Measurements from ENCODE around the gene FAM25G.
"Not testable (repeated sequence)": the region's sequence is repeated elsewhere in the genome, so short reads cannot be mapped to it uniquely, and the experiment has no call there.

FAM25G gene

DNA sequence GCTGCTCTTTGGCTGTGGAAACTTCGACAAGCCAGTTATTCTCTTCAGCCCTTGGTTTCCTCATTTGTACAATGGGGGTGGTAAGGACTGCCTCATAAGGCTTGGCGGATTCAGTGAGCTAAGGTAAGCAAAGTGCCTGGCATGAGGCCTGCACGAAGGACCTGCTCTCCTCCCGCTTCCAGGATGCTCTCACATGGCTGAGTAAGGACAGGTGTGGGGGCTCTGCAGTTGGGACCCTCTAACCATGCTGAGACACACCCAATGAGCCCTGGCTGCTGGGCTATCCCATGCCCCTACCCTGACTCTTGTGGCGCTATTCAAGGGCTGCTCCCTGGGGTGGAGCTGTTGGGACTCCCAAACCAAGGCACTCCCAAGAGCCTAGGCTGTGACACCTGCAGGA lies 16.4 kb downstream of the FAM25G start:
- DNase-seq; H3K36me3 ChIP-seq; H3K27me3 ChIP-seq; H3K9me3 ChIP-seq; H3K4me3 ChIP-seq; H3K4me1 ChIP-seq; intact Hi-C loops (cut with DNase I; ENCODE audit: low total_unique reads); H3K27ac ChIP-seq: not testable (repeated sequence)

DNA sequence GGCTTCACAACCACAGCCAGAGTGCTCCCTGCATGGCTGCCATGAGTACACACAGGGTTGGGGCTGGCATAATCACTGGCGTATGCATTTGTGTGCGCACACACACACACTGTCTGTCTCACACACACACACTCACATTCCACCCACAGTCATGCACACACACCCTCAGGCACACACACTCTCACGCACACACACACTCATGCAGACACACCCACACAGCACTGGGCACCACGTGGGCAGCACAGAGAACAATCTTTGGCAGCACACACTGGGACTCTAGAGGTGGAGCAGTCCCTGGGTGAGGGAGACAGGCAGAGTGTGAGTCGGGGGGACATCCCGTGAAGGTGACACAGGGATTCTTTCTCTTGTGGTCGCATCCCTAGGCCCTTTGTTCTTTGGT lies 18.0 kb downstream of the FAM25G start:
- H3K4me3 ChIP-seq; H3K27me3 ChIP-seq; H3K27ac ChIP-seq; H3K9me3 ChIP-seq; H3K36me3 ChIP-seq; H3K4me1 ChIP-seq; intact Hi-C loops (cut with DNase I; ENCODE audit: low total_unique reads); DNase-seq: not testable (repeated sequence)

GRCh38 chr10:47472647-47473046 lies 18.9 kb downstream of the FAM25G start:
- H3K9me3 ChIP-seq; H3K27me3 ChIP-seq; DNase-seq; H3K4me3 ChIP-seq; H3K4me1 ChIP-seq; intact Hi-C loops (cut with DNase I; ENCODE audit: low total_unique reads); H3K27ac ChIP-seq; H3K36me3 ChIP-seq: not testable (repeated sequence)

DNA sequence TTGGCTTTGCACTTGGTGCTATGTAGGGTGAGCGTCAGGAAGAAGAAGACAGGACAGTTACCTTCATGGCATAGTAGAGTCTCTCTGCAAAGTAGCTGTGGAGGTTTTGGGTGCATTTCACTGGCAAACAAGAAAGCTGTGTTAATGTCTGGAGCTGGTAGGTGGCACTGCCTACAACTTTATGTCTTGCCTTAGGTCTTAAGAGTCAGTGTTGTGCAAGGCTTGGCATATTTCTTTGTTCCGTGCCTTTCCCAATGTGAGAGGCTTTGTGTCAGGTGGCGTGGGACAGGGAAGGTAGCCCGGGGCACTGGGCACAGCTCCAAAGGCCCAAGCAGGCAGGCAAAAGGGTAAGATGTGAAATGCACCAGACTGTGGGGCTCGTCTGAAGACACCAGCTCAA lies 19.4 kb downstream of the FAM25G start:
- DNase-seq; H3K9me3 ChIP-seq; H3K4me1 ChIP-seq; intact Hi-C loops (cut with DNase I; ENCODE audit: low total_unique reads); H3K27me3 ChIP-seq; H3K27ac ChIP-seq; H3K4me3 ChIP-seq; H3K36me3 ChIP-seq: not testable (repeated sequence)

DNA sequence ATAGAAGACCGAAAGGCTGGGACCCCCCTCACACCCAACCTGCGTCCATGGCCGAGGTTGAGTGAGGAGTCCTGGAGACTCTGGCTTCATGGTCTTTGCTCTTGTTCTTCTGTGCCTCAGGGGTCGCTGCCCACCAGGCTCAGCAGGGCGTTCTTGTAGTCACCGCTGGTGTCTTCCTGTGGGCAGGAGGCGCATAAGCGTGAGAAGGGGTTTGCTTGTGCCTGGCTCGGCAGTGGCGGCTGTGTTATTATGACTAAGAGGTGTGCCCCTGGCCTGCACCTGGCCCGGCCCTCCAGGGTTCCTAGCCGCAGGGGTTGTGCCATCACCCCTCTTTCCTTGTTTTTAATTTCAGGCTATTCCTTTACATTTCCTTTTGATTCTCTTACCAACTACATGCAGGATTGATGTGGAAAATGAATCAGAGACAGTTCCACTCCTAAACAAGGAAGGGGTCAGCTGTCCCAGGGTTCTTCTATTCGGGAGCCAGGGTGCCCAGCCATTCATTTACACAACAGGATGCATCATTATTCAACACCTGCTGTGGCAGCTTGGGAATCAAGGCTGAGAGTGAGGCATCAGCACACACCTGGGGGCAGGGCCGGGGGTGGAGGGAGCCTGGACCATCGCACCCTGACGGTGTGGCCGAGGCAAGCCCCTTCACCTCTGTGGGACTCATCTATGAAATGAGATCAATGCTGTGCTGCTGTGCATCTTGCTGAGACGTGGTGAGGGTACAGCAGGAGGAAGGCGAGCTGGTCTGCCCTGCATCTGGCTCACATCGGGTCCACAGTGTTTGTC lies 22.6 kb downstream of the FAM25G start:
- H3K27me3 ChIP-seq; H3K4me3 ChIP-seq; H3K36me3 ChIP-seq; H3K9me3 ChIP-seq; intact Hi-C loops (cut with DNase I; ENCODE audit: low total_unique reads); DNase-seq; H3K27ac ChIP-seq; H3K4me1 ChIP-seq: not testable (repeated sequence)

DNA sequence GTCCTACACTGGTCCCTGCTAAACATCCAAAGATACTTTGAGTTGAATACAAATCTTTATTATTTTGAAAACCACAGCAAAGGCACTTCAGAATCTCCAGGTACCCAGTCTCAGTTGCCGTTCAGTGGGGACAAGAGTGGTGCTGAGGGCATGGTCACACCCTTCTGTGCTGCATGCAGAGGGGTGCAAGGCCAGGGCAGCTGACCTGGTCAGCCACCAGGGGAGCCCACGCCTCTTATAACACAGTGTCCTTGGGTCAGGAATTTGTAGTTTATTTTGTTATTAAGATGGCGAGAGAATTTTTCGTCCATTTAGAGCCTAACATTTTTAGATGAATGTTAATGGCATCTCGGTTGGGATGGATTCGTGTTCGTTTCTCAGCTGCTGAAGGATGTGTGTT lies 23.5 kb downstream of the FAM25G start:
- H3K27ac ChIP-seq; H3K27me3 ChIP-seq; H3K4me1 ChIP-seq; DNase-seq; H3K36me3 ChIP-seq; intact Hi-C loops (cut with DNase I; ENCODE audit: low total_unique reads); H3K4me3 ChIP-seq; H3K9me3 ChIP-seq: not testable (repeated sequence)

DNA sequence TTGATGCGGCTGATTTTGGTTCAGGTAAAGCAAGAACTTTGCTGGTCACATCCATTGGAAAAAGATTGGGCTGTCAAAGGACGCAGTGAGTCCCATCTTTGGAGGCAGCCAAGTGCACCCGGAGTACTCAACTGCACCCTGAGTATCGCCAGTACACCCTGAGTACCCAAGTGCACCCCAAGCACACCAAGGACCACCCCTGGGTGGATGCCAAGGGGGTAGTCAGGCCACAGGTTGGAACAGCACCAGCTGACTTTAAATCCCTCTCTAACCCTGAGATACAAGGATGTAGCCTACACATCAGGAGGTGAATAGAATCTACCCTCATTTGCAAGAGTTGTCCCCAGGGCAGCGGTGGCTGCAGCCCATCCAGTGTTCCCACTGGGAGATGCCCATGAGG lies 24.0 kb downstream of the FAM25G start:
- H3K36me3 ChIP-seq; H3K27ac ChIP-seq; DNase-seq; intact Hi-C loops (cut with DNase I; ENCODE audit: low total_unique reads); H3K27me3 ChIP-seq; H3K9me3 ChIP-seq; H3K4me1 ChIP-seq; H3K4me3 ChIP-seq: not testable (repeated sequence)

DNA sequence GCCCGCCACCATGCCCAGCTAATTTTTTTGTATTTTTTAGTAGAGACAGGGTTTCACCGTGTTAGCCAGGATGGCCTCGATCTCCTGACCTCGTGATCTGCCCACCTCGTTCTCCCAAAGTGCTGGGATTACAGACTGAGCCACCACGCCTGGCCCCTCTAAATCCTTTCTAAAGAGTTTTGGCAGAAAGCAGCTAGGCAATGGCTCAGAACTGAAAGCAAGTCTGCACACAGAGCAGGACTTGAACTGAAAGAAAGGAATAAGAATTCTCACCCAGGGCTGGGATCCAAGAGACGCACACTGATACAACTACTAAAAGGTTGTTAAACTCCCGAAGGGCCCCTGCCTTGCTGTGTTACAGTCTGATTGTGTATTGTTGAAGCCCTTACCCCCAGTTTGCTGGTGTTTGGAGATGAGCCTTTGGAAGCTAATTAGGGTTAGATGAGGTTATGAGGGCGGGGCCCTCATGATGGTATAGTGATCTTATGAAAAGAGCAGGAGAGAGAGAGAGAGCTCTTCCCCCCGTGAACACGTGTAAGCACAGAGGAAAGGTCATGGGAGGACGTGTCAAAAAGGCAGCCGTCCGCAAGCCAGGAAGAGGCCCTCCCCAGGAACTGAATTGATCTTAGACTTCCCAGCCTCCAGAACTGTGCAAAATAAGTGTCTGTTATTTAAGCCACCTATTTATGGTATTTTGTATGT lies 26.1 kb downstream of the FAM25G start:
- H3K27me3 ChIP-seq; H3K4me3 ChIP-seq; intact Hi-C loops (cut with DNase I; ENCODE audit: low total_unique reads); H3K36me3 ChIP-seq; H3K9me3 ChIP-seq; H3K27ac ChIP-seq; H3K4me1 ChIP-seq; DNase-seq: not testable (repeated sequence)

DNA sequence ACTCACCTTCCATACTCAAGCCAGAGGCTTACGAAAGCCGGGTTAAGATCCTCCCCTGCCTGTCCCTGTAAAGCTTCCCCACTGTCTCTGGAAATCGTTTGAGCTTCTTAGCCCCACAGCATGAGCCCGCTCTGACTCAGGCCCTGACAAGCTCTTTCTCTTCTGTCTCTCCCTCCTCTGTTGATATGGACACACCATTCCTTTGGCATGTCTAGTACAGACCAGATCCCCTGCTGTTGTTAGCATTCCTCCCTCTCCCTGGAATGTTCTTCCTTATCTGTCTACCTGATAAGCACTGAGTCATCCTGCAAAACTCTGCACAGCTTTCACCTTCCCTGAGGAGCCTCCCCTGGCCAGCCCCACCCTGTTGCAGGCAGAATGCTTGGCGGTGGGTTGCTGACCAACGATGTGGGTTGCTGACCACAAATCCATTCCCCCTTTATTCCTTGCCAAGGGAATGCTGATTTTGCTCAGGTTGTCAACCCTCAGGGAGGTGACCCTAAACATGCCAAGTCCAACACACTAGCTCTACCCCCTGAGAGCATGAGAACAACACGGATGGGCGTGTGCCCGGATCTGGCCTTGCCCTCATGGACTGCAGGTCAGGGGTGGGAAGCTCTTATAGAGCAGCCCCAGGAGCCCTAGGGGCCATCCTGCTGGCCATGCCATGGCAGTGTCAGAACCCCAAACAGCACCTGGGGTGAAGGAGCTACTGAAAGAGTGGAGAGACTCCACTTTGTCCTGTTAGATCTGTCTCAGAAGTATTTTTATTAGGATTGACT lies 28.7 kb downstream of the FAM25G start:
- H3K27ac ChIP-seq; H3K27me3 ChIP-seq; H3K36me3 ChIP-seq; DNase-seq; intact Hi-C loops (cut with DNase I; ENCODE audit: low total_unique reads); H3K4me1 ChIP-seq; H3K9me3 ChIP-seq; H3K4me3 ChIP-seq: not testable (repeated sequence)

GRCh38 chr10:47461261-47461687 lies 30.2 kb downstream of the FAM25G start:
- peak overlapping the region; percentile 18 to 29 for H3K4me3 ChIP-seq
- intact Hi-C loops (cut with DNase I; ENCODE audit: low total_unique reads); H3K4me1 ChIP-seq; H3K9me3 ChIP-seq; H3K27ac ChIP-seq; H3K36me3 ChIP-seq; H3K27me3 ChIP-seq: not testable (repeated sequence)
- DNase-seq = peak in 1 of 2 donors; percentile 44
